Measurements from ENCODE around the gene SLC26A5.
A peak's percentile ranks its signal among the peaks of the same experiment; 100 is the strongest.

Gene SLC26A5

DNA sequence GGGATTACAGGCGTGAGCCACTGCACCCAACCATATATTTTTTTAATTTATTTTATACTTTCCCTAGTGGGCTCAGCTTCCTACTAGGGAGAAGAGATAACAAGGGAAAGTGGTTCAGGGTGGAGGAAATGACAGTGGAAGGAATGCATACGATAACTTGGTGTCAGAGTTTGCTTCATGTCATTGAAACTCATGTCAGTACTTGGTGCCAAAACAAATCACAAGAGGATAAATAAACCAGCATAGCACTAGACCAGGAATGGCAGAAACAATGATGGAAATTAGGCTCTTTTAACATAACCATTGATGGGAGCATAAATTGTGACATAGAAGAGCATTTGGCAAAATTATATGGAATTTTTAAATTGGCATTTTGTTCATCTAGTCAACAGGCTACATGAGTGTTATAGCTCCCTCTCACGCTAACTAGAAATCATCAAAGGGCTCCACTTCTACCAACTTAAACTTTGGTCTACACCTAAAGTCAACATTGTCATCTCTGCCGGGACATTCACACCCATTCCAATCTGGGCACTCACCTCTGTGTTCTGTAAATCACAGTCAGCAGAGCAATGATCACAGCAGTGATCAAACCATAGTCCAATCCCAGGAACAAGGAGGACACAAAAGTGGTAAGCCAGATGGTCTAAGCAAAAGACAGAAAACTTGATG, 57.4 kb downstream of the SLC26A5 start:
- no peak for FAIRE-seq
- TF ChIP-seq, protein P1, sequence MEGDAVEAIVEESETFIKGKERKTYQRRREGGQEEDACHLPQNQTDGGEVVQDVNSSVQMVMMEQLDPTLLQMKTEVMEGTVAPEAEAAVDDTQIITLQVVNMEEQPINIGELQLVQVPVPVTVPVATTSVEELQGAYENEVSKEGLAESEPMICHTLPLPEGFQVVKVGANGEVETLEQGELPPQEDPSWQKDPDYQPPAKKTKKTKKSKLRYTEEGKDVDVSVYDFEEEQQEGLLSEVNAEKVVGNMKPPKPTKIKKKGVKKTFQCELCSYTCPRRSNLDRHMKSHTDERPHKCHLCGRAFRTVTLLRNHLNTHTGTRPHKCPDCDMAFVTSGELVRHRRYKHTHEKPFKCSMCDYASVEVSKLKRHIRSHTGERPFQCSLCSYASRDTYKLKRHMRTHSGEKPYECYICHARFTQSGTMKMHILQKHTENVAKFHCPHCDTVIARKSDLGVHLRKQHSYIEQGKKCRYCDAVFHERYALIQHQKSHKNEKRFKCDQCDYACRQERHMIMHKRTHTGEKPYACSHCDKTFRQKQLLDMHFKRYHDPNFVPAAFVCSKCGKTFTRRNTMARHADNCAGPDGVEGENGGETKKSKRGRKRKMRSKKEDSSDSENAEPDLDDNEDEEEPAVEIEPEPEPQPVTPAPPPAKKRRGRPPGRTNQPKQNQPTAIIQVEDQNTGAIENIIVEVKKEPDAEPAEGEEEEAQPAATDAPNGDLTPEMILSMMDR (IDR thresholded peaks at IDR 0.05; ENCODE audit: insufficient read depth, missing control alignments) = no peak
- DNase-seq (ENCODE audit: insufficient read length, low spot score) = no peak

DNA sequence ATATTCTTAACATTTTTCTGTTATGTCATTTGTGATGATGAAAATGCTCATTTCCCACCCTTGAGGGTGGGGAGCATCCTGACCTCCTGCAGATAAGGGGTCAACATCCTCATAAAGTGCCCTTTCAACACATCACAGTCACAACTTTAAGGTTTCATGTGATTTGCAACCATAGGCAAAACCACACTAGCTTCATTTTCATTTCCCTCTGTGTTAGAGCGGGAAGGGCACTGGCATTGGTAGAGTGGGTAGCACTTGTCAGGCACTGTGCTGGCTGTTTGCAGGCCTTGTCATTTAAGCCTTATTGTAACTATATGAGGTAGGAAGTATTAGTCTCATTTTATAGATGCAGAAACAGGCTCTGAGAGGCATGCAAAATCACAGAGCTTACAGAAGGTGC, 58.8 kb downstream of the SLC26A5 start:
- FAIRE-seq = no peak
- DNase-seq (ENCODE audit: insufficient read length, low spot score) = no peak
- TF ChIP-seq, protein P1 (IDR thresholded peaks at IDR 0.05; ENCODE audit: insufficient read depth, missing control alignments) = no peak

DNA sequence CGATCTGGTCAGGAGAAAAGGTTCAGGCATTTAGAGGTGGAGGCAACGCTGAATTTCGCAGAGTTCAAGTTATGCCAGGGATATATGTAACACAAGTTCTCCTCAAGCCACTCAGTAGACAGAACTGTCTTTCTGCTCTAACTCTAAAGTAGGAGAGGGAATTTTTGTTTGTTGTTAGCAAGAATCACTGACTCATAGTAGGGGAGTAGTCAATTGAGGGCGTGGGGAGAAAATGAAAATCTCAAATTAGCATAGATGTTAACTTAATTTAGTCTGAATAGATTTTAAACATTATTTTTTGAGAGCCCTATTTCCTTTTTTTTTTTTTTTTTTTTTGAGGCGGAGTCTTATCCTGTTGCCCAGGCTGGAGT, 64.0 kb downstream of the SLC26A5 start:
- DNase-seq (ENCODE audit: insufficient read length, low spot score) (no peak), FAIRE-seq (no peak)
- TF ChIP-seq, protein P1 (IDR thresholded peaks at IDR 0.05; ENCODE audit: insufficient read depth, missing control alignments) = no peak

DNA sequence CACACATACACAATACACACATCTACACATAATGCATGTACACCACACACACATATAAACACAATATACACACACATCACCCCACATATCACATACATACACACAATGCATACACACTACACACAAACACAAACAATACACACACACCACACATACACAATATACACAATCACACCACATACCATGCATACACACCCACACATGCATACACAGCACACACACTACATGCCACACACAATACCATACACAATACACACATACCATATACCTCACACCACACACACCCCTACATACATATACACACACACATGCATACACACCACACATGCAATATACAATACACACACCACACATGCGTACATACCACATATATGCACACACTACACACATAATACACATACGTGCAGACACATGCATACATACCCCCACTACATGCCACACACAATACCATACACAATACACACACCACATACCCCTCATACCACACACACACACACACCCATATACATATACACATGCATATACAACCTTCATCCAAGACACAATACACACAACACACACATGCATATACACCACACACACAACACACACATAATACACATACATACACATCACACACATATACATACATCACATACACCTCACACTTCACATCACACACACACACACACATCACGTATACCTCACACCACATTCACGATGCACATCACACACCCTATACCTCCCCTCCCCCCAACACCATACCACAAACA, 64.6 kb downstream of the SLC26A5 start:
- TF ChIP-seq, protein P1 (IDR thresholded peaks at IDR 0.05; ENCODE audit: insufficient read depth, missing control alignments) = no peak
- peak; percentile 25 for FAIRE-seq
- no peak for DNase-seq (ENCODE audit: insufficient read length, low spot score)

DNA sequence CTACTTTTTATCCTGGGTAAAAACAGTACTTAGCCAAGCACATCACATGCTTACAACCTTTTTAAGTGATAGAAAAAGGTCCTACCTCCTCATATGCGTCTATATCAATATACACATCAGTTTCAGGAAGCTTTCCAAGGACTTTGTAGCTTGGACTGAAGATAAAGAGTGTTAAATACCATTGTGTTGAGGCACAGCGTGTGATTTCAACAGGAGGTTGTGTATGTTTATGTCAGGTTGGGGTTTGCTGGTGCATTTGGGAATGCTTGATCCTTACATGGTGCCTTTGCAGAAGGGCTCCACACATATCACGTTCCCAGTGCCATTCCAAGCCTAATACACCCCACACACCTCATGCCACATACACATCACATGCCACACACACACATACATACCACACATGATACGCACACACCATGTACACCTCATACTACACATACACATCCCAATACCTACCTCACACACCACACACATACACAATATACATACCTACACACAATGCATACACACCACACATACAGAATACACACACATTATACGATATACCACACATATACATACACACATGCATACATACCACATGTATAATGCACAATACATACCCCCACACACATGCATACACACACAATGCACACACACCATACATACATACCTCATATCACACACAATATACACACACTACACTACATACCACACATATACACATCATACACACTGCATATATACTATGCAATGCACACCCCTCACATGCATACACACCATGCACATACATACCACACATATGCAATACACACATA, 65.4 kb downstream of the SLC26A5 start:
- TF ChIP-seq, protein P1 (IDR thresholded peaks at IDR 0.05; ENCODE audit: insufficient read depth, missing control alignments) = no peak
- no peak for FAIRE-seq
- DNase-seq (ENCODE audit: insufficient read length, low spot score) = no peak

DNA sequence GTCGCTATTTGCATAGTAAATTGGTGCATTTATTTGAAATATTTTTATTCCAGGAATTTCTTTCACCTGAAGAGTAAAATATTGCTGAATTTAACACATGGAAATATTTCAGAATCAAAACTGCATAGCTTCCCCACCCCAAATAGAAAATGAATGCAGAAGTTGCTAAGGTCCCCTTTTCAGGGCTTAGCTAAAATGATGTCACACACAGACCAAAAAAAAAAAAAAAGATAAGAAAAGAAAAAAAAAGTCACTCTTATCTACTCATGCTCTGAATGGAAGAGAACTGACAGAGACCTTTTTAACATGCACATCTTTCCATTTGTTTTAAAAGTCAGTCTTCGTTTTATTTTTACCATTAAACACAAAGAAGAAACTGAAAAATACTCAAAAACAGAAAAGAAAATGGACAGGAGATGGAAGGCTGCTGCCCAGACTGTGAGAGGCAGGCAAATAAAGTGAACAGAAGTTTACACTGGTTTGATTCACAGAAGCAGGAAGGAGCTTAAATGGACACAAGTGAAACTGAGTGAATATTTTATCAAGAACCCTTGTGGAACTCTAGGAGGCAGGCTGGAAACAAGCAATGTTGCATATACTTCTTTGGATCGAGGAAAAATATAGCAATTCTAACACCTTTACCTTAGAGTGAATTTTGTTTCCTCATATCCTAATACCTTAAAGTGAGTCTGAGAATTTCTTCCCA, 66.6 kb downstream of the SLC26A5 start:
- DNase-seq (ENCODE audit: insufficient read length, low spot score) (no peak), FAIRE-seq (no peak)
- TF ChIP-seq, protein P1 (IDR thresholded peaks at IDR 0.05; ENCODE audit: insufficient read depth, missing control alignments) = no peak

All from D721Med (cell line).